Dermis microvascular lymphatic vessel endothelial cell (primary cell): ENCODE data around the gene DNAJC27. TPM values are rescaled to one million over a fixed set of nuclear protein-coding genes. Genes with fewer than 3 reads are reported as not detected.

ENCODE experiments used
- DNase-seq, 2 donors: peaks; one replicate each; pipeline versions ENCODE4 v3.0.0 to v3.0.0-alpha.2; 2010; ENCODE audit warnings: low read depth in 2 of 2
- total RNA-seq: library from RNA; depleted of rRNA; stranded (reverse); fragments of >200 nt; gene quantifications from 2 replicates; pipeline ENCODE4 v1.2.1, GENCODE V29; 2014

The DNAJC27 gene
- total RNA-seq, 1 donor from 2014 or later: 1.0 TPM

- no peak for DNase-seq
Measured at GRCh38 chr2:24908461-24908901, 63.3 kb downstream of the DNAJC27 start.

DNA sequence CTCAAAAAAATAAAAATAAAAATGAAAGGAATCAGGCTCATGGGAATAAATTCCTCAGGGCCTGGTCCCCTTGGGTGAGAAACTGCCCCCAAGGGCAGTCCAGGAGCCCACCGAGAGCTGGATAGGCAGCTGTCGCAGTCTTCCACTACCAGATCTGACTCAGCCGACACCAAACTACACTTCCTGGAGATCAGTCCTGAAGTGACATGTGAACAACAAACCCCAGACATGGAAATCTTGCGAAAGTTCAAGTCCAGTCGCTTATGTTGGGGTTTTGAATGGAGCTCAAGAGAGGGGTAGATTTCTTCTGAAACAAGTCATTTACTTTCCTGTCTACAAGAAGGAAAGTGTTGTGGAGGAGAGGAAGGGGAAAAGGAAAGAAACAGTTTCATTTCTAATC is 64.6 kb downstream of the DNAJC27 start:
- no peak for DNase-seq

DNA sequence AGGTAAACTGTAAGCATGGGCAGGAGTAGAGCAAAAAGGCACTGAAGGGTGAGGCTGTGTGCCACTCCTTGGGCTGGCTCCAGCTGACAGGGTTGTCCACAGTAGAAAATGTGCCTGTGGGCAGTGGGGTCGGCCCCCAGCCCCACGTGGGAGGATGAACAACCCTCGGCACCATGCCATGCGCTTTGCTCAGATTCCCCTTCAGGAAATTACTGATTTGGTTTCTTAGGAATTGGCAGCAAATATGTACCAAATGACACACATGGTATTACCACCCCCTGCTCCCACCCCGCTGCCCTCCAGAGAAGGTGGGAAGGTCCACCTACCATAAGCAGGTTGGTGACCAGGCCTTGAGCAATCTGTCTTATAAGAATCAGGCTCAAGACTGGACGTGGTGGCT is 65.3 kb downstream of the DNAJC27 start:
- DNase-seq: no peak

GRCh38 chr2:24903161-24904103 is 68.3 kb downstream of the DNAJC27 start:
- no peak for DNase-seq

DNA sequence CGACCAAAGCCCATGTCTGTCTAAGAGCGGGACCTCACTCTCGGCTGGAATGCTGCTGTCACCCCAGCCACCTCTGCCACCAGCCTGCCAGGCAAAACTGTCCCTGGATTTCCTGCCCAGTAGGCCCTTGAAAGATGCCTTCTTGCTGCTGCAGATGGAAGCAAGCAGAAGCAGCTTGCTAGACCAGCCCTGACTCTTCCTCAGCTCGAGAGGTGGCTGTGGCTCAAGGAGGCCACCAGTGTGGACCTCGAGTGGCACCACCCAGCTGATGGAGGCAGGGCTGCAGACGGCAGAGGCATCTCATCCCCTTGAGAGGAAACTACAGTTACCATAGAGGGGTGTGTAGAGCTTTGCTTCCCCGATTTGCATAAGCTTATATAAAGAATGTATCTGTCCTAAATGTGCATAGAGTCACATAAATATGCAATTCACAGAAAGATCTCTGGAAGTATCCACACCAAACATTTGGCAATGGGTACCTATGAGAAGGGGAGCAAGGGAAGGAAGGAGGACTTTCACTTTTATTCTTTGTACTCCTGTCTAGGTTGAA is 72.3 kb downstream of the DNAJC27 start:
- no peak for DNase-seq

- DNase-seq: no peak
Measured at GRCh38 chr2:24898122-24899109, 73.3 kb downstream of the DNAJC27 start.

GRCh38 chr2:24894750-24895149 is 77.0 kb downstream of the DNAJC27 start:
- no peak for DNase-seq

DNA sequence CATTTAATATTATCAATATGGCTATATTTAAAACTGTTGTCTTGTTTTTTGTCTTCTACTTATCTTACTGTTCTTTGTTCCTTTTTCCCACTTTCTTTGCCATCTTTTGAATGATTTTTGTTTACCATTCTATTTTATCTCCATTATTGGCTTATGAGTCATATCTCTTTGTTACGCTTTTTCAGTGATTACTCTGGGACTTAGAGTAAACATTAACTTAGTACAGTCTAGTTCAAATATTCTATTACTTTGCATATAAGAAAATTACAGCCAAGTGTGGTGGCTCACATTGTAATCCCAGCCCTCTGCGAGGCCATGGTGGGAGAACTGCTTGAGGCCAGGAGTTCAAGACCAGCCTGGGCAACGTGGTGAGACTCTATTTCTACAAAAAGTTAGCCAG is 77.8 kb downstream of the DNAJC27 start:
- no peak for DNase-seq

Other genes with a start within 250 kb of the DNAJC27 start
- 36.7 and 37.6 TPM in 2 replicates for gene PTRHD1, start 178.6 kb downstream of the DNAJC27 start, total RNA-seq
- 9.2 and 12.5 TPM in 2 replicates for gene CENPO, start 178.5 kb downstream of the DNAJC27 start, total RNA-seq
- 19.2 and 24.5 TPM in 2 replicates for gene ADCY3, start 51.7 kb downstream of the DNAJC27 start, total RNA-seq
- 0.39 and 0.51 TPM in 2 replicates for gene EFR3B, start 70.1 kb upstream of the DNAJC27 start, total RNA-seq
- gene POMC, start 196.6 kb upstream of the DNAJC27 start, total RNA-seq: 0.13 and 0.63 TPM in 2 replicates